ENCODE data around the gene PI4KB.

The PI4KB gene

GRCh38 chr1:151346082-151346768, 19.0 kb upstream of the PI4KB start:
- no peak for DNase-seq

GRCh38 chr1:151344291-151344690, 17.1 kb upstream of the PI4KB start:
- DNase-seq = no peak

DNA sequence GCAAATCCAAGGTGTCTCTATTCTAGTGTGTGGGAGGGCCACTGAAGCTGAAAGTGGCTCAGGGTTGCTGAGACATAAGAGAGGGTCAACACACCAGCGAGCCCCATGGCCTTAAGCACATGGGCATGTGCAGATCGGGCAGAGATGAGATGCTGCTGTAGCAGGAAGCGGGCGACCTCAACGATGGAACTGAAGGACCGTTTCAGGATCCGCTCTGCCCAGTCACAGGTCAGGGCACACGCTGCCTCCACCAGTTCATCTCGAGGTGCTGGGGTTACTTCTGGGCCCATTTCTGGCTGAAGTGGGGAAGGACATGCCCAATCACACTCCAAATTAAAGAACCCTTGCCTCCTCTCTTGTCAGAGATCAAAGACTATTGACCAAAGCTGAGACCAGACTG, 16.4 kb upstream of the PI4KB start:
- DNase-seq = no peak

- DNase-seq = no peak
These were observed 15.4 kb upstream of the PI4KB start for GRCh38 chr1:151342569-151342968.

DNA sequence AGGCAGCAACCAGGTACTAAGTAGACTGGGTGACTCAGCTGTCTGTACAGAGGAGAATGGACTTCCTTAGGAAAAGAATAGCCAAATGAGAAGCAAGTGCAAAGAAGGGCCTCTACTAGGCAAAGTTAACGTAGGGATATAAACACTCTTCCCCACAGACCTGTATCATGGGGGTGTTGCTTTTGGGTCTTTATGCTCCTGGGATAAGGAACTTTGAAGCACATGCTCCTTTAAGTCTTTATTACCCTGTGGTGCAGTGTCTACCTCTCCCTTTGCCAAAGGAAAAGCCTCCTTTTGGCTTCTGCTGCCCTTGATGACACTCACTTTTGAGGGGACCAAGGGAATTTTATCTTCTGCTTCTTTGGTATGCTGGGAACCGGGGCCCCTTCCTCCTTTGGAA, 14.8 kb upstream of the PI4KB start:
- DNase-seq = no peak

- DNase-seq = peak; percentile 94
These were observed 13.9 kb upstream of the PI4KB start for GRCh38 chr1:151340870-151341754.

DNA sequence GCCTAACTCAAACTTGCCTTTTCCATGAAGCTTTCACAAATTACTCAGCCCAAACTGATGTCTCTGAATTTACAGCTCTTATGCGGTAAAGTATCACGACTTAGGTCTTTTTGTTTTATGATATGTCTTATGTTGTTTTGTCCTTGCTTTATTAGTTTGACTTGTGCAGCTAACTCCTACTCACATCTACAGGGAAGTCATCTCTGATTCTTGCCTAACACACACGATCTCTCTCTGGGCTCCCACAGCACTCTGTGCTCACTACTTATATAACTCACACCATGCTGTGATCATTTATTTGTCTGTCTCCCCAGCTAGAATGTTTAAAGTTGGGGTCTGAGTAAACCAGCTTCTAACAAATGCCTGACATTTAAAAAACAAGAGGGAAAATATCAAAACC, 9.3 kb upstream of the PI4KB start:
- DNase-seq = no peak

DNA sequence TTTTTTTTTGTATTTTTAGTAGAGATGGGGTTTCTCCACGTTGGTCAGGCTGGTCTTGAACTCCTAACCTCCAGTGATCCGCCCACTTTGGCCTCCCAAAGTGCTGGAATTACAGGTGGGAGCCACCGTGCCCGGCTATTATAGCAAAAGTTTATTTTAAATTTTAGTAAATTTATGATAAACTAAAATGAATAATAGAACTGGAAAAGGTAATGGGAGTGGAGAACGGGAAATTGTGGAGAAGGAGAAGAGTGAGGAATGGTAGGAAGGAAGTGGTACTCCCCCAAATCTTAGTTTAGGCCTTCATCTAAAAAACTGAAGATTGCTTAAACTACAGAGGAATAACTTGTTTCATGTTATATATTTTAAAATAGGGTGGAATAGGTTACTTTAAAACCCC, 7.6 kb upstream of the PI4KB start:
- no peak for DNase-seq

GRCh38 chr1:151327903-151328674, 873 bp upstream of the PI4KB start:
- DNase-seq = no peak

- DNase-seq = peak; percentile 38
These were observed 495 bp downstream of the PI4KB start for GRCh38 chr1:151326619-151327222.

DNA sequence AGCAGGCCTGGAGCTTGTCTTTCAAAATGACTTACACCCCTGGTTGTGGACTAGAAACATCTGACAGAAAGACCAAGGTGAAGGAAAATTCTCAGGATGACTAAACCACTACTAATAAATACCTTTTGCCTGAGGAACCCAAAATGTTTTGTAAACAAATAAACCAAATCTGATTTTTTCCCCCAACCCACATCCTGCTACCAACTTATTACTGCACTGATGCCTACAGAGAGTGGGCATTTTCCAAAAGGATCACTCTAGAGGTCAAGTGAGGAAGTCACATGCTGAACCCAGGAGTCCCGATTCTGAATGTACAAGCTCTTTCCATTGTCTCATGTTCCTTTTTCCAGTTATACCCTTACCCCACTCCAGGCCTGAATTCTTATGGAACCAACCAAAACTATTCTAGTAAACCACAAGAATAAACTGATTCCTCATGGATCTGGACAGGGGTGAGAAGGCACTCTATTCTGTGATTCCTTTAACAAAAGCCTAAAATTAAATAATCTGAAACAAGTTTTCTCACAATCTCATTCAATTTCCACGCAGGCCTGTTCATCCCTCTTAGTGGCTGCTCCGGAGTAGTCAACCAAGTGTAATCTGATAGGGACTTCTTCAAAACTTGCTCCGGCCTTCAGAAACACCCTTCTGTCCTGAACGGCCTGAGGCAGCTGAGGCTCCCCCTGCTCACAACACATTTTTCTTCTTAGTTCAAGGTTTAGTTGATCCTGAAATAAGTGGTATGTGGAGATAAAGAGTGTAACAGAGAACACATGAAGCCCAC, 1.4 kb downstream of the PI4KB start:
- no peak for DNase-seq

DNA sequence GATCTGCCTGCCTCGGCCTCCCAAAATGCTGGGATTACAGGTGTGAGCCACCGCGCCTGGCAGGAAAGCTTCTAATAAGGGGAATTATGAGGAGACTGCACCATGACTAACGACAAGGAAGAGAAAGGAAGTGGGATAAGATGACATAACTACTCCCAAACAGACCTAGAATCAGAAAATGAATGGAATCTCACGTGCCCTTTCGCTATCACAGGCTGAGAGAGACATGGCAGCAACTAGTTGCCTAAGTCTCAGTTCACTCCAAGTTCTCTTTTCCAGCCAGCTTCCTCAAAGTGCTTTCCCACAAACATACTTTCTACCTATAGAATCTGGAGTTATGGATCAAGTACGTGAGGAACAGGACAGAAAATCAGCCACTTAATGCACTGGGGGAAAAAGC, 2.0 kb downstream of the PI4KB start:
- DNase-seq = no peak

GRCh38 chr1:151324390-151324930, 2.8 kb downstream of the PI4KB start:
- DNase-seq = no peak

DNA sequence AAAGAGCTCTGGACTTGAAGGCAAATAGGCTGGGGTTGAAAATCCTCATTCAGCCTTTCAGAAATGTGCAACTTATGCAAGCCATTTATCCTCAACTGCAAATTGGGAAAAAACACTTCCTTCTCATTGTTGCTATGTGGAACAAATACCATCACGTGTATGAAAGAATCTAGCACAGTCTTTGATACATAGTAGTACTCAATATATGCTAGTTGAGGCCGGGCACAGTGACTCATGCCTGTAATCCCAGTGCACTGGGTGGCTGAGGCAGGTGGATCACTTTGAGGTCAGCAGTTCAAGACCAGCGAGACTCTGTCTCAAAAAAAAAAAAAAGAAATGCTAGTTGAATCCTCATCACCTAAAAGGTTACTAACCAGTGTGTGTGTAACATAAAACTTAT, 8.2 kb downstream of the PI4KB start:
- DNase-seq = no peak

DNA sequence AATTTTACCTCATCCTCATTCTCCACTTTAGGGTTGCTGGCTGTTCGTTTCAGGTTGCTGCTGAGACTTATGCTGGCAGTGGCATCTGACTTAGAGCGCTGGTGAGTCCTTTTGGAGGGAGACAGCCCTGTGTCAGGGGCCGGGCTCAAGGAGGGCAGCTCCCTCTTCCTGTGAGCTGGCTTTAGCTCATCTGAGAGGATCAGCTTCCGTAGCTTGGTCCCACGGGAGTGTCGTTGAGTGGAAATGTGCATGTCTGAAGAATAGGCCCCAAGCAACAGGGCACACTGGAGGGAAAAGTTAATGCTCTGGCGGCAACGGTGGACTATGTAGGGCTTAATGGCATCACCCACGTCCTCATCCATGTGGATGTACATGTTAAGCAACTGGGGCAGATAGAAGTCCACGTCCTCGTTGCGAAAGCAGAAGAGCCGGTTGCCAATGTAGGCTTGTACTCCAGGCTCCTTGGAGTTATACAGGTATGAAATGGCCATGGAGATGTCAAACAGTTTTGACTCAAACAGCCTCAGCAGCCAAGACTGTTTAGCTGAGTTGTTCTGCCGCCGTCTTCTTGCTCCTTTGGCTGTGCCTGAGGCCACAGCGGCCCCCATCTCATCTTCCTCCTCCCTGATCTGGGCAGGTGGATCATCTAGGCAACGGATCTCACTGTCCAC, 11.5 kb downstream of the PI4KB start:
- no peak for DNase-seq

- DNase-seq = no peak
These were observed 12.9 kb downstream of the PI4KB start for GRCh38 chr1:151314137-151314875.

GRCh38 chr1:151313501-151313900, 13.7 kb downstream of the PI4KB start:
- DNase-seq = no peak

GRCh38 chr1:151312826-151313225, 14.4 kb downstream of the PI4KB start:
- DNase-seq = no peak

DNA sequence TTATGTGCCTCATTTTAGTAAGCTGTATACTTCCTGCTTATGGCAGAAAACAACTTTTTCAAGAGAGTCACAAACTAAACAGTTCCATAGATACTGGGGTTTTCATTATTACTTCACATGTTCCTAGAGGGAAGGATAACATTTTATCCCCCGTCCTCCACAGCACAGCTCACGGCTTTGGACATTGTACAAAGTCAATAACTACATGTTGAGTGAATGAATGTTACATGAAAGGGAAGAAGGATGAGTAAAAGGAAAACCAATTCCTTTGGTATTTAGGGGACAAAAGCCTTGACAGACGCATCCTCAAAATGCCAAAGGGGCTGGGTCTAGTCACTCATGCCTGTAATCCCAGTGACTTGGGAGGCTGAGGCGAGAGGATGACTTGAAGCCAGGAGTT, 14.8 kb downstream of the PI4KB start:
- DNase-seq = no peak

GRCh38 chr1:151311589-151312331, 15.5 kb downstream of the PI4KB start:
- no peak for DNase-seq
